HepG2 (cell line): ENCODE data around the gene ZNF341. TPM values are rescaled to one million over a fixed set of nuclear protein-coding genes. Genes with fewer than 3 reads are reported as not detected.

ENCODE experiments used
- EZH2 ChIP-seq: conservative IDR thresholded peaks from 2 replicates; pipeline ENCODE4 v1.6.1; 2012; ENCODE audit warnings: mild to moderate bottlenecking, low read depth, low read length, moderate library complexity
- FOXA3 ChIP-seq: IDR thresholded peaks from 2 replicates; pipeline ENCODE4 v1.6.1; 2016; ENCODE audit warnings: missing genetic modification reagents, missing compliant biosample characterization
- IRF9 ChIP-seq: sonication (generic); formaldehyde crosslinking; IDR thresholded peaks from 2 replicates; pipeline ENCODE4 v1.8.0; 2022; ENCODE audit warnings: missing genetic modification reagents, mild to moderate bottlenecking, borderline replicate concordance
- KDM4B ChIP-seq: sonication (generic); formaldehyde crosslinking; IDR thresholded peaks from 2 replicates; pipeline ENCODE4 v1.4.0; 2020; ENCODE audit warnings: missing genetic modification reagents
- MEIS1 ChIP-seq: sonication (generic); formaldehyde crosslinking; IDR thresholded peaks from 2 replicates; pipeline ENCODE4 v1.9.0; 2021; ENCODE audit warnings: mild to moderate bottlenecking, missing genetic modification reagents, moderate library complexity, borderline replicate concordance
- NFAT5 ChIP-seq: sonication (generic); formaldehyde crosslinking; IDR thresholded peaks from 2 replicates; pipeline ENCODE4 v1.4.0; 2020; ENCODE audit warnings: missing genetic modification reagents
- NR2F1 ChIP-seq, 2 experiments: fragments of 450-650 bp in 1 of 2; formaldehyde crosslinking in 1 of 2; IDR thresholded peaks; 2 replicates each; pipeline versions ENCODE4 v1.5.0 to v1.6.1; 2016 to 2020; ENCODE audit warnings: mild to moderate bottlenecking in 1 of 2, missing compliant biosample characterization in 1 of 2, missing genetic modification reagents in 1 of 2, moderate library complexity in 1 of 2
- RORA ChIP-seq: sonication (generic); formaldehyde crosslinking; IDR thresholded peaks from 2 replicates; pipeline ENCODE4 v1.5.0; 2020; ENCODE audit warnings: mild to moderate bottlenecking, missing genetic modification reagents, moderate library complexity
- SATB2 ChIP-seq: sonication (generic); formaldehyde crosslinking; IDR thresholded peaks from 2 replicates; pipeline ENCODE4 v1.5.0; 2020; ENCODE audit warnings: missing genetic modification reagents
- TGIF2 ChIP-seq: IDR thresholded peaks from 2 replicates; pipeline ENCODE4 v1.6.1; 2016; ENCODE audit warnings: control low read depth, missing compliant biosample characterization
- YEATS2 ChIP-seq: sonication (generic); formaldehyde crosslinking; IDR thresholded peaks from 2 replicates; pipeline ENCODE4 v1.4.0; 2020; ENCODE audit warnings: missing genetic modification reagents, borderline replicate concordance
- ZBTB26 ChIP-seq: IDR thresholded peaks from 2 replicates; pipeline ENCODE4 v1.6.1; 2016; ENCODE audit warnings: missing compliant biosample characterization, missing genetic modification reagents, borderline replicate concordance
- ZBTB44 ChIP-seq: sonication (generic); formaldehyde crosslinking; IDR thresholded peaks from 2 replicates; pipeline ENCODE4 v1.4.0; 2020; ENCODE audit warnings: missing genetic modification reagents
- ZNF136 ChIP-seq: sonication (generic); formaldehyde crosslinking; IDR thresholded peaks from 2 replicates; pipeline ENCODE4 v1.8.1; 2022; ENCODE audit warnings: low read depth, mild to moderate bottlenecking, moderate library complexity, missing genetic modification reagents
- ZNF343 ChIP-seq: sonication (generic); formaldehyde crosslinking; IDR thresholded peaks from 2 replicates; pipeline ENCODE4 v1.4.0; 2020; ENCODE audit warnings: mild to moderate bottlenecking, missing genetic modification reagents
- ZNF383 ChIP-seq: sonication (generic); formaldehyde crosslinking; IDR thresholded peaks from 2 replicates; pipeline ENCODE4 v1.4.0; 2020; ENCODE audit warnings: missing genetic modification reagents, mild to moderate bottlenecking, borderline replicate concordance
- ZNF468 ChIP-seq: sonication (generic); formaldehyde crosslinking; IDR thresholded peaks from 2 replicates; pipeline ENCODE4 v1.8.0; 2022; ENCODE audit warnings: mild to moderate bottlenecking, moderate library complexity, missing genetic modification reagents
- ZNF570 ChIP-seq: sonication (generic); formaldehyde crosslinking; IDR thresholded peaks from 2 replicates; pipeline ENCODE4 v1.4.0; 2020; ENCODE audit warnings: mild to moderate bottlenecking, missing genetic modification reagents, borderline replicate concordance
- ZNF75D ChIP-seq: sonication (generic); formaldehyde crosslinking; IDR thresholded peaks from 2 replicates; pipeline ENCODE4 v1.8.1; 2023; ENCODE audit warnings: missing genetic modification reagents, mild to moderate bottlenecking, borderline replicate concordance
- ZNF816 ChIP-seq: sonication (generic); formaldehyde crosslinking; IDR thresholded peaks from 2 replicates; pipeline ENCODE4 v1.8.0; 2022; ENCODE audit warnings: missing genetic modification reagents, mild to moderate bottlenecking, borderline replicate concordance
- ZSCAN25 ChIP-seq: sonication (generic); formaldehyde crosslinking; IDR thresholded peaks from 2 replicates; pipeline ENCODE4 v1.8.0; 2022; ENCODE audit warnings: mild to moderate bottlenecking, missing genetic modification reagents
- polyA plus RNA-seq, 8 experiments: library from polyadenylated mRNA; depleted of rRNA in 3 of 8; stranded (reverse) in 7 of 8; unstranded in 1 of 8; fragments of >200 nt; fragmentation: Illumina TruSeq in 4 of 8; extraction: Trizol in 4 of 8; gene quantifications; 2 replicates each; pipeline versions ENCODE4 v1.2.1 to v1.2.3, GENCODE V29; 2011 to 2016; ENCODE audit warnings: low read depth in 4 of 8, missing spikeins in 1 of 8, mixed read lengths in 1 of 8; ENCODE audit not compliant: insufficient read depth in 1 of 8
- total RNA-seq, 5 experiments: library from RNA; depleted of rRNA; stranded (reverse); fragments of >200 nt; fragmentation: Illumina TruSeq; extraction: Trizol; gene quantifications; 2 replicates each; pipeline ENCODE4 v1.2.3, GENCODE V29; 2016; ENCODE audit warnings: low read depth in 1 of 5

Gene ZNF341
- total and polyA plus RNA-seq, 2 of the 13 experiments (the other 11 are each of a cell fraction or from before 2014, with no cell fraction given): 1.1 to 2.2 TPM

- no peak for TF ChIP-seq TGIF2
- no peak for TF ChIP-seq EZH2
- no peak for TF ChIP-seq ZNF468 (CRISPR knock-in tag)
- TF ChIP-seq KDM4B (CRISPR knock-in tag): no peak
- TF ChIP-seq ZNF383 (CRISPR knock-in tag): no peak
- no peak for TF ChIP-seq ZNF343 (CRISPR knock-in tag)
- TF ChIP-seq IRF9 (CRISPR knock-in tag): no peak
- TF ChIP-seq RORA (CRISPR knock-in tag): no peak
- TF ChIP-seq ZNF75D (CRISPR knock-in tag): no peak
- no peak for TF ChIP-seq YEATS2 (CRISPR knock-in tag)
- no peak for TF ChIP-seq FOXA3 (CRISPR knock-in tag)
- TF ChIP-seq NFAT5: no peak
- TF ChIP-seq MEIS1 (CRISPR knock-in tag): 0 out of 2 replicates have a peak, but pooled peaks have one; percentile 15
- TF ChIP-seq ZNF570 (CRISPR knock-in tag): no peak
- TF ChIP-seq ZSCAN25 (CRISPR knock-in tag): no peak
- 0 out of 2 replicates have a peak, but pooled peaks have one; percentile 4 for TF ChIP-seq ZBTB26 (CRISPR knock-in tag)
- no peak for TF ChIP-seq ZNF816 (CRISPR knock-in tag)
- no peak for TF ChIP-seq ZBTB44 (CRISPR knock-in tag)
- TF ChIP-seq ZNF136 (CRISPR knock-in tag): no peak
- TF ChIP-seq SATB2 (CRISPR knock-in tag): no peak
- TF ChIP-seq NR2F1 (CRISPR knock-in tag; IDR thresholded peaks at IDR 0.05): no peak
Observed at GRCh38 chr20:33684533-33685327, 47.1 kb upstream of the ZNF341 start (continued).
